ENCODE data around the gene KRT13. TPM values are rescaled to one million over a fixed set of nuclear protein-coding genes. Genes with fewer than 3 reads are reported as not detected.

Gene KRT13
- total RNA-seq, 2 experiments from 2014 or later = not detected

DNA sequence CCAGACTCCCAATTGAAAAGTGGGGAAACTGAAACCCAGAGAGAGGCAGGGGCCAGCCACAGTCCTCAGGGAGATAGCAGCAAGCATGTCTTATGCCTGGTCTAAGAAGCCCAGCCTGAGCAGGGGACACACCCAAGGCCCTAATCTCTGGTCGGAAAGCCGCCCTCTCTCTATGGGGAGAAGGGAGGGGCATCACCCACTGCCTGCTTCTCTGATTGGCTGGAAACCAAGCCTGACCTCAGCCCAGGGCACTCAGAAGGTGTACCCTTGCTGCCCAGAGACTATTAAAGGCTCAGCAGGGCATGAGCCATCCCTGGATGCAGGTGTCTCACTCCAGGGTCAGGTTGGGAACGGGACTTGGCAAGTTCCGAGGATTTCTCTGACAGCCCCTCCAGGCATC, 5.7 kb upstream of the KRT13 start:
- CTCF ChIA-PET = no interaction called here
- Mint-ChIP-seq H3K27ac (no peak overlapping the region), H3K27me3 (no peaks in the 10 kb centered on the region), H3K36me3 (no peaks in the 10 kb centered on the region), H3K9me3 (ENCODE audit: low read depth) (no peaks in the 10 kb centered on the region), H3K4me3 (no peak overlapping the region), H3K4me1 (no peaks in the 10 kb centered on the region)
- ATAC-seq = no peak
- no peak for DNase-seq

DNA sequence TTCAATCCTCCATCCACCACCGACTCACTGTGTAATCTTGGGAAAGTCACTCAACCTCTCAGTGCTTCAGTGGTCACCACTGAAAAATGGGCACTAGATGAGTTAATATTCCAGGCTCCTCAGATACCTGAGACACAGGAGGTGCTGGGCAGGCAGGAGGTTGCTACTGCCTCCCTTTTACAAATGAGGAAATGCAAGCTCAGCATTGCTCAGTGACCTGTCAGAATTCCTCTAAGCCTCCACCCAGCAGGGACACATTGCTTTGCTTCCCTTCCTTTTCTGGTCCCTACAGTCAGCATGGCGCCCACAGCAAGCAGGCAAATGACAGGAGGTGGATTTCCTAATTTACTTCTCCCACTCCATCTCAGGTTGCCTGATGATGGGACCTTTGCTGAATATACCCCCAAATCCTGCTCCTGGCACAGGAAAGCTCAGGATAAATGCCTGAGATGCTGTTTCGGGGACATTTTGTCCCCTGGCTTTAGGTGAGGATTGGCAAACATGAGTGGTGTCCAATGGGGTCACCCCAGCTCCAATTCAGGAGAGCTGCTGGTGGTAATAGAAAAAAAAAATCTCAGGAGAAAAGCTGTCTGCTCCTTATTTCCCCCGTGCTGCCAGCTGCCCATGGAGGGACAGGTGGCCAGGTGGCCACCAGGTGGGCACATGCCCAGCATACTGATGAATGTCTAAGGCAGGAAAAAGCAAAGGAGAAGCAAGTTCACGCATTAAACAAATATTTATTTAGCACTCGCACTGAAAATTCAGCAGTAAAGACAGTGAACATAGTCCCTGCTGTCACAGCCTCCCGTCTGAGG, 5.0 kb upstream of the KRT13 start:
- H3K27ac Mint-ChIP-seq = no peak overlapping the region

DNA sequence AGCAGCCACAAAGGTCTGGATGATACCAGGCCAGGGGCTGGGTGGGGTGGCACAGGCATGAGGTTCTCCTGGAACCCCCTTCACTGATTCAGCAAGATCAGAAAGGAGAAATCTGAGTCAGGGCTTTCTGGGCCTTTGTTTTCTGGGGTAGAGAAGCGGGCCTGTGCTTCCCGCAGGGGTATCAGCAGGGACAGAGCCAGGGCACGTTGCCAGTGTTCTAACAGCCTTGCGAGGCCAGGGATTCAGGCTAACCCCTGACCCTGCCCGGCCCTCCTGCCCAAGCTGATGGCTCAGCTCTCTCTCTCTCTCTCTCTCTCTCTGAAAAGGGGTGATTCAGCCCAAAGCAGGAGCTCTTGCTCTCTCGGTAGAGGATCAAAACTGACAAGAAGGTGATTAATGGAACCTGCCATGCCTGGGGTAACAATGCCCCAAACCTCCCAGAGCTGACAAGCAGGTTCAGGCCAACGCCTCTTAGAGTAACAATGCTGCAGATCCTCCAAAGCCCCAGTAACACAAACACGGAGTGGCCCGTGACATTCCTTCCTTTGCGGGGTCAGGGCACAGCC, 2.0 kb upstream of the KRT13 start:
- ATAC-seq (no peak), DNase-seq (no peak)
- Mint-ChIP-seq H3K36me3 (no peaks in the 10 kb centered on the region), H3K4me1 (no peaks in the 10 kb centered on the region), H3K27ac (no peak overlapping the region), H3K9me3 (ENCODE audit: low read depth) (no peaks in the 10 kb centered on the region), H3K4me3 (no peak overlapping the region), H3K27me3 (no peaks in the 10 kb centered on the region)
- CTCF ChIA-PET = interaction anchor here (1.1 kb wide), 1 partner anchor 41 kb away, joined by 3 read pairs; no protein-coding TSS in a partner anchor

More for the DNA sequence above, 5.0 kb upstream of the KRT13 start:
- CTCF ChIA-PET = no interaction called here
- Mint-ChIP-seq H3K36me3 (no peaks in the 10 kb centered on the region), H3K4me3 (no peak overlapping the region), H3K27me3 (no peaks in the 10 kb centered on the region), H3K9me3 (ENCODE audit: low read depth) (no peaks in the 10 kb centered on the region), H3K4me1 (no peaks in the 10 kb centered on the region)
- no peak for DNase-seq
- ATAC-seq = no peak

DNA sequence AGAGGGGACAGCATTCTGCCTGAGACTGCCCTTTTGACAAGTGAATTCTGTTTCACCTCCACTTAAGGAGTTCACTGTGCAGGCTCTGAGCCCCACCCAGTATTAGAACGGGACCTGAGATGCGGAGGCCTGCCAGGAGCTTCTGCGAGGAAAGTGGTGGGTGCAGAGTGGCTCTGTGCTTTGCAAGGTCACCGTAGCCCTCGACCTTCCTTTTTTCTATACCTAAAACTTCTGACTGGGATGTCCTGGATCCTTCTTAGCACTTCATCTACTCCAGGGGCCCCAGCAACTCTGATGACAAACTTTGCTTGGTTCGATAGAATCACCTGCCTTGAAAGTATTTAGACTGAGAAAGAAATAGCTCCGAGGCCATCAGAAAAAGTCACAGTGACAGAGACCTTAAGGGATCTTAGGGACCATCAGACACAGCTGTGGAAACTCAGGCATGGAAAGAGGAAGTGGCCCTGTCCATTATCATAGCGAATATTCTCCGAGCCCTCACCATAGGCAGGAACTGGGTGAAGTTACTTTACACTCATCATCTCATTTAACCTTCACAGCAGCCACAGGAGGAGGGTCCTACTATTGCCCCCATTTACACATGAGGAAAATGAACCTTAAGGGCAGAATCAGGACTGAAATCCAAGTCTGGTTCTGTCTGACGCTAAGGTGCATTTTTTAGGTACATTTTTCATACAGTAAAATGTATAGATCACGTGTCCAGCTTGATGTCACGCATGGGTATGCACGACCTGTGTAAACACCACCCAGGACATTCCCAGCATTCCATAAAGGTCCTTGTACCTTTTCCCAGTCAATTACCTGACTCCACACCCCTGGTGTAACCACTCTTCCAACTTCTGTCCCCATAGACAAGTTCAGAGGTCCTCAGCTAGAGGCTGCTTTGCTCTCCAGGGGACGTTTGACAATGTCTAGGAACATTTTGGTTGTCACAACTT, 676 bp upstream of the KRT13 start:
- no peak for DNase-seq
- H3K27ac Mint-ChIP-seq = no peak overlapping the region
- H3K27me3 Mint-ChIP-seq = no peaks in the 10 kb centered on the region
- CTCF ChIA-PET = interaction anchor here (1.2 to 1.8 kb wide), 4 partner anchors 8 to 158 kb away, joined by 3 to 4 read pairs (median 4); no protein-coding TSS in a partner anchor
- no peaks in the 10 kb centered on the region for H3K36me3 Mint-ChIP-seq
- no peaks in the 10 kb centered on the region for H3K9me3 Mint-ChIP-seq (ENCODE audit: low read depth)
- no peaks in the 10 kb centered on the region for H3K4me1 Mint-ChIP-seq
- no peak overlapping the region for H3K4me3 Mint-ChIP-seq
- ATAC-seq = no peak

DNA sequence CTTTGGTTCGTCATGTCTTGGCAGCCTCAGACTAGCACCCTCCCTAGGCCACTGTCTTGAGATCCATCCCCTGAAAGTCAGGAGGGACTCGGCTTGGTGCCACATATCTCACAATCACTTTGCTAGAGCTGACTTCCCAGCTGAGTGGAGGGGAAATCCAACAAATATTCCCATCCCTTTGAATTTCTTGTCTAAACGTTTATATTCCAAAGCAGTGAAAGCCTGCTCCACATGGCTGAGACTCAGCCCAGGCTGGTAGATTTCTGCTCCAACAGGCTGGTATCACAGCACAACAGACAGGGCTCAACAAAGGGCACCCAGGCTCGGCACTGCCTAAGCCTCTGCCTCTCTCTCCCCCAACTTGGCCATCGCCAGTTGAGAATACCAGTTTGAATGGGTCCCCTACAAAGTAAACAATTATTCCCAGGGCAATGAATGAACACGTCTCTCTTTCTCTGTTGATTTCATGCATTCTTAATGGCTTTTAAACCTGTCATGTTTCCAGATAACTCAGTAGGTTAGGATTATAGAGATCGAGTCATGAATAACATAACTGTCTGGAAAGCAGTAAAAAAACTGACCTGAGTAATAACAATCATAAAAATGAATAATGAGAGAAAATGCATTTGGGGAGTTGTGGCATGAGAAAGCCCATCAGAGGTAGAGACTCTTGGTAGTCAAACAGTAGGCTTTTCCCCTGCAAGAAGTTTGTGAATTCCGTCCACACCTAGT, 1.0 kb downstream of the KRT13 start:
- H3K27me3 Mint-ChIP-seq = peaks cover 2% of the 10 kb centered on the region
- CTCF ChIA-PET = interaction anchor here (0.9 kb wide), 1 partner anchor 158 kb away, joined by 3 read pairs; no protein-coding TSS in a partner anchor
- no peak for ATAC-seq
- no peaks in the 10 kb centered on the region for H3K9me3 Mint-ChIP-seq (ENCODE audit: low read depth)
- no peak for DNase-seq
- no peak overlapping the region for H3K4me3 Mint-ChIP-seq
- H3K36me3 Mint-ChIP-seq = no peaks in the 10 kb centered on the region
- H3K4me1 Mint-ChIP-seq = peaks cover 4% of the 10 kb centered on the region
- H3K27ac Mint-ChIP-seq = no peak overlapping the region

DNA sequence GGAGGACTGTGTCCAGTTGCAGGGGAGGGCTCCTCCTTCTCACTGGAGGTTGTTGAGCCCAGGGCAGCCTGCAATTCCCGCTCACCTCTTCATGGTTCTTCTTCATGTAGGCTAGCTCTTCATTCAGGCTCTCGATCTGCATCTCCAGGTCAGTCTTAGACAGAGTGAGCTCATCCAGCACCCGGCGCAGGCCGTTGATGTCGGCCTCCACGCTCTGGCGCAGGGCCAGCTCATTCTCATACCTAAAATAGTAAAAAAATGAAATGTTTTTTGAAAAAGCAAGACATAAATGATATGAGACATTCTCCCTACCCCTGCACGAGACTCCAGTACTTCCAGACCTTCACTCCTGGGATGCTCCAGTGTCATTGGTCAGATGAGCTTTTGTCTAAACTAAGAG, 2.2 kb downstream of the KRT13 start:
- CTCF ChIA-PET = interaction anchor here (0.9 to 3.2 kb wide), 2 partner anchors 146 to 160 kb away, joined by 3 to 10 read pairs; no protein-coding TSS in a partner anchor
- Mint-ChIP-seq H3K36me3 (no peaks in the 10 kb centered on the region), H3K27ac (no peak overlapping the region), H3K4me3 (no peak overlapping the region), H3K27me3 (peaks cover 2% of the 10 kb centered on the region), H3K9me3 (ENCODE audit: low read depth) (no peaks in the 10 kb centered on the region), H3K4me1 (peaks cover 4% of the 10 kb centered on the region)
- no peak for DNase-seq
- ATAC-seq = no peak

DNA sequence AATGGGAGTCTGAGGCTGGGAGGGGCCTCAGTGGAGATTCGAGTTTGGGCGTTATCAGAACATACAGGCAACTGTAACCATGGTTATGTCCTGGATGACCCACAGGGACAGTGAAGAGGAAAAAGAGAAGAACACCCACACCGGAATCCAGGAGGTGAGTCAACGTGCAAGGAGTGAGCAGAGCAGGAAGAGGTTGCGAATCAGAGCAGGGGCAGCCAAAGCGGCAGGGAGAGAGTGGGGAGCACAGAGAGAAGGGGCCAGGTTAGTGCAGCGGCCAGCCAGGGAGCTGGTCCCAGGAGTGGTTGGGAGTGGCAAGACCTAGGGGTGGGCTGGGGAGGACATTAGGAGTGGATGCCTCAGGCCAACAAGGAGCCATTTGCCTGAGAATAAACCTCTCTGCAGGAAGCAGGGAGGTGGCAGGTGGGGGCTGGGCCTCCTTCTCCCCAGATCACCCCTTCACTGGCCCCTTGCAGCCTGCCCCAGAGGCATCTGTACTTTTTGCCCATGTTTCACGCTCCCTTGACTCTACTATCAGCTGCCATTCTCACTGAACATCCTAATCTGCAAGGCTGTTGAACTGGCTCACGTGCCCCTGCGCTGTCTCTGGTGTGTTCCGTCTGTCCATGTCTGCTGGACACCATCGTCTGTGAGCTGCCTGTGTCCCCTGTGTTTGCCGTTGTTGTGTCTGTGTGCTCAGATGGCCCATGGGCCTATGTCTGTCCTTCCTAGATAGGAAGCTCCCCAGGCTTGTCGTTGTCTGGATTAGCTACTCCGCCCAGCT, 5.1 kb downstream of the KRT13 start:
- H3K36me3 Mint-ChIP-seq = no peaks in the 10 kb centered on the region
- peaks cover 11% of the 10 kb centered on the region for H3K4me1 Mint-ChIP-seq
- no peak for ATAC-seq
- CTCF ChIA-PET = no interaction called here
- DNase-seq = no peak
- no peak overlapping the region for H3K4me3 Mint-ChIP-seq
- peaks cover 2% of the 10 kb centered on the region for H3K27me3 Mint-ChIP-seq
- no peaks in the 10 kb centered on the region for H3K9me3 Mint-ChIP-seq (ENCODE audit: low read depth)
- no peak overlapping the region for H3K27ac Mint-ChIP-seq

DNA sequence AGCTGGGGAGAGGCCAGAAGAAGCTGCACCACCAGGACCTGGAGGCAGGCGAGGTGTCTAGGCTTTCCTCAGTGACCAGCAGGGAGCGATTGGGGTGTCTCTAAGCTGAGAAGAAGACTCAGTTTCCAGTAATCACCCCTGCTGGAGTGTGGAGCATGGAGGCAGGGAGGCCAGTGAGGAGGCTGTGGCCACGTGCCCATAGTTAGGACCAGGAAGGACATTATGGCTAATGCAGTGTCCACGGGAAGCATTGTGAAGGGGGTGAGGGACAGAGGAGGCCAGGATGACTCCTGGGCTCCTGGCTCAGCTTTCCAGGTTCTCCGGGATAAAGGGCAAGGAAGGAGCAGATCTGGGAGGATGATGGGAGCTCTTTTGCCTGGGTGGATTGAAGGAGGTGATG, 5.7 kb downstream of the KRT13 start:
- peaks cover 2% of the 10 kb centered on the region for H3K27me3 Mint-ChIP-seq
- H3K36me3 Mint-ChIP-seq = no peaks in the 10 kb centered on the region
- H3K27ac Mint-ChIP-seq = no peak overlapping the region
- DNase-seq = no peak
- peaks cover 11% of the 10 kb centered on the region for H3K4me1 Mint-ChIP-seq
- ATAC-seq = no peak
- H3K4me3 Mint-ChIP-seq = no peak overlapping the region
- no peaks in the 10 kb centered on the region for H3K9me3 Mint-ChIP-seq (ENCODE audit: low read depth)
- CTCF ChIA-PET = no interaction called here

DNA sequence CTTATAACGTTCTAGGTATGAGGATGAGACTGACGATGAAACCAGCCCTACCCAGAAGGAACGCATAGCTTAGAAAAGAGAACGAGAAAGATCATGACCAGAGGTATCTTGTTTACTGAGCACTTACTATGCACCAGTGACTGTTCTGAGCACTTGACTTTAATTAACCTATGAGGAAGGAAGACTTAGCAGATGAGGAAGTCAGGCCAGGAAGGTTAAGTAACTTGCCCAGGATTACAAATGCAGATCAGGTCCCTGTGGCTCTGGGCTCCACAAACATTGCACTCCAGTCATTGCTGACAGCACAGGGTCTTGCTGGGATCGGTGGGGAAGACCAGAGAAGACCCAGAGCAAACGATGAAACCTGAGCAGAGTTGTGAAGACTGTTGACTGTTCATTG, 7.1 kb downstream of the KRT13 start:
- CTCF ChIA-PET = interaction anchor here (1.0 to 1.9 kb wide), 5 partner anchors 8 to 151 kb away, joined by 3 to 8 read pairs (median 4); partner anchors contain the start of gene KRT36
- H3K4me1 Mint-ChIP-seq = peaks cover 11% of the 10 kb centered on the region
- no peaks in the 10 kb centered on the region for H3K9me3 Mint-ChIP-seq (ENCODE audit: low read depth)
- no peaks in the 10 kb centered on the region for H3K36me3 Mint-ChIP-seq
- DNase-seq (no peak), ATAC-seq (no peak)
- peaks cover 2% of the 10 kb centered on the region for H3K27me3 Mint-ChIP-seq
- H3K27ac Mint-ChIP-seq = no peak overlapping the region
- H3K4me3 Mint-ChIP-seq = no peak overlapping the region

DNA sequence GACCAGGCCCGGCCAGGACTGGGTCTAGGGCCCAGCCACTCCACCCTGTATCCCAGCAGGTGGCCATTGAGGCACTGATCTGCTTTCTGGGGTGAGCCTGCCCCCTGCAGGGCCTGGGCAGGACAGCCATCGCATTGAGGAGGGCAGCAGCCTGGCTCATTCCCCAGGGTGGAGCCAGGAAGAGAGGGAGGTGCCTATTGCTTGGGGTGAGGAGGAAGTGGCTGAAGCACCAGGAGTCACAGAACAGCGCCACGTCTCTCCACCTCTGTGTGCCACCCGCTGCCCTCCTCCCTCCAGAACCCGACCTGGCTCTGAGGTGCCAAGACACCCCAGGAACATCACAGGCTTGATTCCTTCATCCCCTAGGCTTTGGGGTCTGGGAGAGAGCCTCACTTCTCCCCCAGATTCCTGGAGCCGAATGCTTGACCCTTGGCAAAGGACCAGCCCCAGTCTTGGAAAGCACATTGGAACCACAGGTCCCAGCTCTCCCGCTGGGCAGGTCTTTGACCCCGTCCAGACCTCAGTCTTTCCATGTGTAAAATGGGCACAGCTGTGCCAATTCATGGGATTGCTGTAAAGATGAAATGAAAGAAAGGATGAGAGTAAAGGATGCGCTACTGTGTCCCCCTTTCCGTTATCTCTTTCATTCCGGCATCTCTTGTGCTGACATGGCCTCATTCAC, 8.5 kb downstream of the KRT13 start:
- peak overlapping the region; percentile 41 for H3K27ac Mint-ChIP-seq

DNA sequence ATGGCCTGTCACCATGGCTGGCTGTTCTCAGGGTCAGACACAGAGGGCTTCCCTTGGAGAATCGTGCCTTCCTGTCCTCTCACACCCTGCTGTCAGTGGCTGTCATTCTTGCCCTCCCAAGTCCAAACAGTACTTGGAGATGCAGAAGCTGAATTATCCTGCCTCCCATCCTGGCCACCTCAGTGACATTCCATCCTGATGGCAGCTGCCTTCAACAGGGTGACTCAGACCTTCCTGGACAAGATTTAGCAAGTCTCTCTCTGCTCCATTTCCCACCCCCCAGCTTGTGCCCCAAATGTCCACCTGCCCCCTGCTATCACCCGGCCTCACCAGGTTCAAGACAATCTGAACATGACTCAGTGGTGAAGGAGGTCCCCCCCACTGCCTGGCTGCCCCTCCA, 10.9 kb downstream of the KRT13 start:
- H3K36me3 Mint-ChIP-seq = no peaks in the 10 kb centered on the region
- no peaks in the 10 kb centered on the region for H3K27me3 Mint-ChIP-seq
- ATAC-seq = no peak
- peaks cover 7% of the 10 kb centered on the region for H3K4me1 Mint-ChIP-seq
- no peak for DNase-seq
- H3K4me3 Mint-ChIP-seq = no peak overlapping the region
- no peak overlapping the region for H3K27ac Mint-ChIP-seq
- CTCF ChIA-PET = interaction anchor here (1.0 to 2.0 kb wide), 5 partner anchors 11 to 172 kb away, joined by 3 to 8 read pairs (median 5); no protein-coding TSS in a partner anchor
- no peaks in the 10 kb centered on the region for H3K9me3 Mint-ChIP-seq (ENCODE audit: low read depth)

More for the DNA sequence above, 8.5 kb downstream of the KRT13 start:
- Mint-ChIP-seq H3K36me3 (no peaks in the 10 kb centered on the region), H3K9me3 (ENCODE audit: low read depth) (no peaks in the 10 kb centered on the region), H3K4me1 (peaks cover 11% of the 10 kb centered on the region), H3K27me3 (peaks cover 2% of the 10 kb centered on the region), H3K4me3 (no peak overlapping the region)
- CTCF ChIA-PET = interaction anchor here (0.6 to 2.3 kb wide), 10 partner anchors 8 to 640 kb away, joined by 3 to 9 read pairs (median 4); partner anchors contain the start of gene KRT36
- peak; percentile 86 for DNase-seq
- ATAC-seq = peak; percentile 98
